ENCODE data around the gene ELP2. TPM values are rescaled to one million over a fixed set of nuclear protein-coding genes. Genes with fewer than 3 reads are reported as not detected.

The ELP2 gene
- total and polyA plus RNA-seq, 5 donors from 2014 or later = 71.0 to 161 (median 92.1) TPM

GRCh38 chr18:36214811-36215210, 85.1 kb downstream of the ELP2 start:
- no peaks in the 10 kb centered on the region for H3K4me1 ChIP-seq (ENCODE audit: control insufficient read depth, insufficient read depth, low read length, poor library complexity, severe bottlenecking)
- H3K9me3 ChIP-seq (ENCODE audit: control insufficient read depth in 2 of 2, low read length in 2 of 2) = no peaks in the 10 kb centered on the region
- Mint-ChIP-seq H3K4me1 (no peaks in the 10 kb centered on the region), H3K27ac (no peak overlapping the region), H3K4me3 (no peak overlapping the region), H3K36me3 (no peaks in the 10 kb centered on the region), H3K9me3 (peaks cover 0 to 1% (median 0%) of the 10 kb centered on the region in 7 donors), H3K27me3 (no peaks in the 10 kb centered on the region)
- no peak overlapping the region for H3K27ac ChIP-seq (ENCODE audit: insufficient read depth, low read length, poor library complexity, severe bottlenecking)
- no peak for ATAC-seq (ENCODE audit: low read depth in 2 of 2)
- no peaks in the 10 kb centered on the region for H3K36me3 ChIP-seq (ENCODE audit: control insufficient read depth, insufficient read depth, low read length)
- no peaks in the 10 kb centered on the region for H3K27me3 ChIP-seq (ENCODE audit: control insufficient read depth, insufficient read depth, low read length)
- no peak overlapping the region for H3K4me3 ChIP-seq (ENCODE audit: low read depth, low read length)
- no peak for DNase-seq

GRCh38 chr18:36215577-36215976, 85.9 kb downstream of the ELP2 start:
- Mint-ChIP-seq H3K4me1 (no peaks in the 10 kb centered on the region), H3K27me3 (no peaks in the 10 kb centered on the region), H3K4me3 (no peak overlapping the region), H3K27ac (no peak overlapping the region), H3K9me3 (peaks cover 0 to 1% (median 0%) of the 10 kb centered on the region in 7 donors), H3K36me3 (no peaks in the 10 kb centered on the region)
- no peak overlapping the region for H3K4me3 ChIP-seq (ENCODE audit: low read depth, low read length)
- H3K4me1 ChIP-seq (ENCODE audit: control insufficient read depth, insufficient read depth, low read length, poor library complexity, severe bottlenecking) = no peaks in the 10 kb centered on the region
- H3K9me3 ChIP-seq (ENCODE audit: control insufficient read depth in 2 of 2, low read length in 2 of 2) = no peaks in the 10 kb centered on the region
- no peak overlapping the region for H3K27ac ChIP-seq (ENCODE audit: insufficient read depth, low read length, poor library complexity, severe bottlenecking)
- no peaks in the 10 kb centered on the region for H3K27me3 ChIP-seq (ENCODE audit: control insufficient read depth, insufficient read depth, low read length)
- H3K36me3 ChIP-seq (ENCODE audit: control insufficient read depth, insufficient read depth, low read length) = no peaks in the 10 kb centered on the region
- DNase-seq (no peak), ATAC-seq (ENCODE audit: low read depth in 2 of 2) (no peak)

- Mint-ChIP-seq H3K9me3 (peaks cover 0 to 1% (median 0%) of the 10 kb centered on the region in 7 donors), H3K36me3 (no peaks in the 10 kb centered on the region), H3K27ac (no peak overlapping the region), H3K27me3 (no peaks in the 10 kb centered on the region), H3K4me3 (no peak overlapping the region), H3K4me1 (no peaks in the 10 kb centered on the region)
- Histone ChIP-seq H3K4me1 (ENCODE audit: control insufficient read depth, insufficient read depth, low read length, poor library complexity, severe bottlenecking) (no peaks in the 10 kb centered on the region), H3K27me3 (ENCODE audit: control insufficient read depth, insufficient read depth, low read length) (no peaks in the 10 kb centered on the region), H3K9me3 (ENCODE audit: control insufficient read depth in 2 of 2, low read length in 2 of 2) (no peaks in the 10 kb centered on the region), H3K27ac (ENCODE audit: insufficient read depth, low read length, poor library complexity, severe bottlenecking) (no peak overlapping the region), H3K36me3 (ENCODE audit: control insufficient read depth, insufficient read depth, low read length) (no peaks in the 10 kb centered on the region), H3K4me3 (ENCODE audit: low read depth, low read length) (no peak overlapping the region)
- no peak for DNase-seq
- ATAC-seq (ENCODE audit: low read depth in 2 of 2) = no peak
Measured at GRCh38 chr18:36217348-36217747, 87.6 kb downstream of the ELP2 start.

- no peaks in the 10 kb centered on the region for H3K27me3 Mint-ChIP-seq
- peaks cover 3% of the 10 kb centered on the region for H3K36me3 Mint-ChIP-seq
- no peaks in the 10 kb centered on the region for H3K27me3 ChIP-seq (ENCODE audit: control insufficient read depth, insufficient read depth, low read length)
- no peak overlapping the region for H3K4me3 ChIP-seq (ENCODE audit: low read depth, low read length)
- no peak overlapping the region for H3K27ac Mint-ChIP-seq
- no peak for ATAC-seq (ENCODE audit: low read depth in 2 of 2)
- H3K36me3 ChIP-seq (ENCODE audit: control insufficient read depth, insufficient read depth, low read length) = no peaks in the 10 kb centered on the region
- DNase-seq = no peak
- no peak overlapping the region for H3K4me3 Mint-ChIP-seq
- no peaks in the 10 kb centered on the region for H3K4me1 Mint-ChIP-seq
- peaks cover 4 to 33% (median 18%) of the 10 kb centered on the region in 7 donors for H3K9me3 Mint-ChIP-seq
- H3K27ac ChIP-seq (ENCODE audit: insufficient read depth, low read length, poor library complexity, severe bottlenecking) = no peak overlapping the region
- H3K4me1 ChIP-seq (ENCODE audit: control insufficient read depth, insufficient read depth, low read length, poor library complexity, severe bottlenecking) = no peaks in the 10 kb centered on the region
- peaks cover 13 to 19% of the 10 kb centered on the region in 2 experiments for H3K9me3 ChIP-seq (ENCODE audit: control insufficient read depth in 2 of 2, low read length in 2 of 2)
Measured at GRCh38 chr18:36229188-36229587, 99.5 kb downstream of the ELP2 start.

Other genes starting within 250 kb of the ELP2 start
- gene RPRD1A, start 62.3 kb upstream of the ELP2 start, total RNA-seq = 20.3 TPM
- gene RPRD1A, start 62.3 kb upstream of the ELP2 start, polyA plus RNA-seq = 10 to 100 TPM in 2 of 4 donors, 1 to 10 TPM in 2; 8.2 to 12.1 (median 10.1) TPM
- gene SLC39A6, start 559 bp upstream of the ELP2 start, total RNA-seq = 13.7 TPM
- 10 to 100 TPM; 22.3 to 25.9 (median 24.5) TPM for gene SLC39A6, start 559 bp upstream of the ELP2 start, polyA plus RNA-seq
- not detected for gene MOCOS, start 57.6 kb downstream of the ELP2 start, total RNA-seq
- under 1 TPM in 1 of 4 donors, not detected in 3; 0.02 TPM for gene MOCOS, start 57.6 kb downstream of the ELP2 start, polyA plus RNA-seq
- not detected for gene FHOD3, start 167.8 kb downstream of the ELP2 start, total RNA-seq
- gene FHOD3, start 167.8 kb downstream of the ELP2 start, polyA plus RNA-seq = not detected